ENCODE measurements around the gene ULBP3.

The ULBP3 gene

GRCh38 chr6:150068720-150069648 lies at the start of gene ULBP3:
TSS of gene ULBP3 (minus strand) at chr6:150069121. CDS start at chr6:150069066, 55 bp downstream.
- Histone ChIP-seq H3K4me3 (peak within 1 kb of the TSS; percentile 75 to 86), H3K9me3 (no peaks in the 10 kb centered on the region), H3K4me1 (peaks cover 0 to 18% (median 9%) of the 10 kb centered on the region in 4 donors), H3K36me3 (no peaks in the 10 kb centered on the region), H3K27ac (peak within 1 kb of the TSS; percentile 73 to 74), H3K27me3 (peaks cover 0 to 5% of the 10 kb centered on the region in 2 donors)
- TF ChIP-seq, protein P1, sequence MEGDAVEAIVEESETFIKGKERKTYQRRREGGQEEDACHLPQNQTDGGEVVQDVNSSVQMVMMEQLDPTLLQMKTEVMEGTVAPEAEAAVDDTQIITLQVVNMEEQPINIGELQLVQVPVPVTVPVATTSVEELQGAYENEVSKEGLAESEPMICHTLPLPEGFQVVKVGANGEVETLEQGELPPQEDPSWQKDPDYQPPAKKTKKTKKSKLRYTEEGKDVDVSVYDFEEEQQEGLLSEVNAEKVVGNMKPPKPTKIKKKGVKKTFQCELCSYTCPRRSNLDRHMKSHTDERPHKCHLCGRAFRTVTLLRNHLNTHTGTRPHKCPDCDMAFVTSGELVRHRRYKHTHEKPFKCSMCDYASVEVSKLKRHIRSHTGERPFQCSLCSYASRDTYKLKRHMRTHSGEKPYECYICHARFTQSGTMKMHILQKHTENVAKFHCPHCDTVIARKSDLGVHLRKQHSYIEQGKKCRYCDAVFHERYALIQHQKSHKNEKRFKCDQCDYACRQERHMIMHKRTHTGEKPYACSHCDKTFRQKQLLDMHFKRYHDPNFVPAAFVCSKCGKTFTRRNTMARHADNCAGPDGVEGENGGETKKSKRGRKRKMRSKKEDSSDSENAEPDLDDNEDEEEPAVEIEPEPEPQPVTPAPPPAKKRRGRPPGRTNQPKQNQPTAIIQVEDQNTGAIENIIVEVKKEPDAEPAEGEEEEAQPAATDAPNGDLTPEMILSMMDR (IDR thresholded peaks at IDR 0.05), result peak; percentile 46
- intact Hi-C loops (cut with DNase I; ENCODE audit: low total_unique reads), result no loop called here
- peak; percentile 88 to 95 for DNase-seq

DNA sequence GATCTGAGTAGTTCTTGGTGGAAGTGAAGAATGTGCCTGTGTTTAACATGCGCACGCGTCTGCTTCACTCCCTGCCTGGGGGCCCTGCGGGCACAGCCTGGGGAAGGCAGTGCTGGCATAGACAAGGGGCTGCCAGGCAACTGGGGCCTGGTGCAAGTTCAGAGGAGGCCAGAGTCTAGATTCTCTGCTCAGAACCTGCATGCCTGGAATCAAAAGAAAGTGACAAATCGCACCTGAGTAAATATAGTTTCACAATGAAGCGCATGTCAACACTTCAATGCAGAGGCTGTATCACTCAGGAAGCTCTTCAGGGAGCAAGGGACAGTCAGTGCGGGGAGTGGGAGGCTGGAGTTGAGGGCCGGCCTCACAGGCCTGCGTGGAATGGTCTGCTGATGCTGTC lies 49.7 kb upstream of the ULBP3 start:
- H3K9me3 ChIP-seq, result no peaks in the 10 kb centered on the region
- no peak for DNase-seq
- TF ChIP-seq, protein P1 (IDR thresholded peaks at IDR 0.05), result no peak
- H3K4me3 ChIP-seq, result no peak overlapping the region
- H3K27ac ChIP-seq, result no peak overlapping the region
- intact Hi-C loops (cut with DNase I; ENCODE audit: low total_unique reads), result no loop called here
- no peaks in the 10 kb centered on the region for H3K27me3 ChIP-seq
- H3K4me1 ChIP-seq, result no peaks in the 10 kb centered on the region
- no peaks in the 10 kb centered on the region for H3K36me3 ChIP-seq

DNA sequence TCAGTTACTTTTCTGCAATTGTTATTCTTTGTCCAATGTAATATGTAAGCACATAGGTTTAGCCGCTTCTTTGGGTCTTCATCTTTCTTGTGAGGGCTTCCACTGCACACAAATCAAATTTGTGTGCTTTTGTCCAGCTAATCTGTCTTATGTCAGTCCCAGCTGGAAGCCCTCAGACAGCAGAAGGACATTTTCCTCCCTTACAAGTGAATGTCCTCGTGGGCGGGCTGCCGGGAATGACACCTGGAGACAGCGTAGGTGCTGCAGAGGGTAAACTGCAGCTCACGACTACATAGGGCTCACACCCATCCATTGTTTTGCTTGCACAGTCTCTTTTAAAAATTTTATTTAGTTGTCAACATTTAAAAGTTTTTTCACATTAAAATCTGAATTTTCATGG lies 49.3 kb upstream of the ULBP3 start:
- TF ChIP-seq, protein P1 (IDR thresholded peaks at IDR 0.05), result no peak
- intact Hi-C loops (cut with DNase I; ENCODE audit: low total_unique reads), result no loop called here
- no peak overlapping the region for H3K27ac ChIP-seq
- no peaks in the 10 kb centered on the region for H3K4me1 ChIP-seq
- H3K4me3 ChIP-seq, result no peak overlapping the region
- no peaks in the 10 kb centered on the region for H3K9me3 ChIP-seq
- no peak for DNase-seq
- H3K36me3 ChIP-seq, result no peaks in the 10 kb centered on the region
- H3K27me3 ChIP-seq, result no peaks in the 10 kb centered on the region

- Histone ChIP-seq H3K27ac (no peak overlapping the region), H3K4me3 (no peak overlapping the region), H3K4me1 (no peaks in the 10 kb centered on the region), H3K9me3 (no peaks in the 10 kb centered on the region), H3K36me3 (no peaks in the 10 kb centered on the region), H3K27me3 (no peaks in the 10 kb centered on the region)
- DNase-seq, result no peak
- intact Hi-C loops (cut with DNase I; ENCODE audit: low total_unique reads), result no loop called here
- TF ChIP-seq, protein P1 (IDR thresholded peaks at IDR 0.05), result no peak
Observed at GRCh38 chr6:150116200-150116800, 47.4 kb upstream of the ULBP3 start.

GRCh38 chr6:150115769-150116168 lies 46.8 kb upstream of the ULBP3 start:
- Histone ChIP-seq H3K4me1 (no peaks in the 10 kb centered on the region), H3K27ac (no peak overlapping the region), H3K36me3 (no peaks in the 10 kb centered on the region), H3K27me3 (no peaks in the 10 kb centered on the region), H3K9me3 (no peaks in the 10 kb centered on the region), H3K4me3 (no peak overlapping the region)
- intact Hi-C loops (cut with DNase I; ENCODE audit: low total_unique reads), result no loop called here
- no peak for DNase-seq
- TF ChIP-seq, protein P1 (IDR thresholded peaks at IDR 0.05), result no peak
